ENCODE data around the gene ABCF1. TPM values are rescaled to one million over a fixed set of nuclear protein-coding genes. Genes with fewer than 3 reads are reported as not detected.
A peak's percentile ranks its signal among the peaks of the same experiment; 100 is the strongest.

ABCF1 gene
- total and polyA plus RNA-seq, 5 experiments from 2014 or later: 19.1 to 71.3 (median 43.1) TPM

DNA sequence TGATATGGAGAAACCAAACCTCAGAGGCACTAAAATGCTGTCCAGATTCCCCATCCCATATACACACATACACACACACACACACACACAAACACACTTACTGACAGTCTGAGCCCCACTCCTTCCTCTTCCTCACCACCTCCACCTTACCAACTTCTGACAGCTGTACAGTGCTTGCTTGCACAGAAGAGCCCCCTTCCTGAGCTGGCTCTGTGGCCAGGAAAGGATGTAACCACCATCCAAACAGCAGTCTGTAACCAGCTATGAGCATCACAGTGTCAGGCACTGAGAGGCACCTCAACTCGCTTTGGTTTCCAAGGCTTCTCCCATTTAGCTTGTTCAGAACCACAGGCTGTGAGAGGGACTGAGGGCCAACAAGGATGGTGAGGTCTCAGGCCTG, 69.8 kb downstream of the ABCF1 start:
- Mint-ChIP-seq H3K4me1 (peaks cover 28 to 40% (median 33%) of the 10 kb centered on the region in 4 donors), H3K27ac (peak overlapping the region; percentile 83 to 96 (median 92)), H3K9me3 (no peaks in the 10 kb centered on the region), H3K4me3 (peak overlapping the region in 7 of 10 donors; percentile 21 to 80 (median 46)), H3K36me3 (peaks cover 0 to 25% (median 0%) of the 10 kb centered on the region in 3 donors), H3K27me3 (no peaks in the 10 kb centered on the region)
- POLR2A ChIA-PET: interaction anchor here (0.5 to 1.9 kb wide), 10 partner anchors 8 to 89 kb away, joined by 3 to 15 read pairs (median 4); partner anchors contain the start of genes ATAT1, DHX16, MRPS18B and PPP1R10
- DNase-seq: peak in 5 of 10 donors; percentile 18 to 43 (median 28)
- peak; percentile 85 to 95 for ATAC-seq

Small RNAs within 50 kb of the gene (microRNA-seq; reads per million reads assigned to microRNA genes)
- gene MIR877 (ENCODE audit: borderline microRNAs expressed): 21.2 reads per million, percentile 42 among the genes with 10 or more reads in this experiment

Other genes with a start within 250 kb of the ABCF1 start
- gene TRIM39, start 244.5 kb upstream of the ABCF1 start, total RNA-seq: 10 to 100 TPM; 22.1 to 23.1 TPM
- 10 to 100 TPM in 2 of 3 donors, 1 to 10 TPM in 1; 6.6 to 15.4 (median 12.7) TPM for gene TRIM39, start 244.5 kb upstream of the ABCF1 start, polyA plus RNA-seq
- 10 to 100 TPM; 48.2 to 49.5 TPM for gene RPP21, start 226.3 kb upstream of the ABCF1 start, total RNA-seq
- gene RPP21, start 226.3 kb upstream of the ABCF1 start, polyA plus RNA-seq: 10 to 100 TPM; 61.1 to 92.4 (median 73.6) TPM
- gene HLA-E, start 81.9 kb upstream of the ABCF1 start, total RNA-seq: 1,000 to 10,000 TPM; 1,291 to 1,305 TPM
- gene HLA-E, start 81.9 kb upstream of the ABCF1 start, polyA plus RNA-seq: 1,000 to 10,000 TPM; 2,699 to 2,977 (median 2,826) TPM
- gene GNL1, start 15.0 kb upstream of the ABCF1 start, total RNA-seq: 10 to 100 TPM; 78.0 to 80.7 TPM
- 10 to 100 TPM; 24.7 to 34.1 (median 28.7) TPM for gene GNL1, start 15.0 kb upstream of the ABCF1 start, polyA plus RNA-seq
- gene PRR3, start 14.1 kb upstream of the ABCF1 start, total RNA-seq: 10 to 100 TPM; 28.4 to 28.9 TPM
- gene PRR3, start 14.1 kb upstream of the ABCF1 start, polyA plus RNA-seq: 10 to 100 TPM in 1 of 3 donors, 1 to 10 TPM in 2; 7.9 to 12.7 (median 8.6) TPM
- gene PPP1R10, start 45.8 kb downstream of the ABCF1 start, total RNA-seq: 100 to 1,000 TPM; 191 to 193 TPM
- 10 to 100 TPM; 16.9 to 20.2 (median 19.8) TPM for gene PPP1R10, start 45.8 kb downstream of the ABCF1 start, polyA plus RNA-seq
- gene MRPS18B, start 46.4 kb downstream of the ABCF1 start, total RNA-seq: 10 to 100 TPM; 43.1 to 43.8 TPM
- gene MRPS18B, start 46.4 kb downstream of the ABCF1 start, polyA plus RNA-seq: 100 to 1,000 TPM in 2 of 3 donors, 10 to 100 TPM in 1; 87.4 to 161 (median 119) TPM
- gene ATAT1, start 55.4 kb downstream of the ABCF1 start, total RNA-seq: 10 to 100 TPM; 12.6 to 13.4 TPM
- 1 to 10 TPM; 1.6 to 2.0 (median 1.7) TPM for gene ATAT1, start 55.4 kb downstream of the ABCF1 start, polyA plus RNA-seq
- 10 to 100 TPM; 29.3 to 30.9 TPM for gene C6orf136, start 75.7 kb downstream of the ABCF1 start, total RNA-seq
- 10 to 100 TPM in 2 of 3 donors, 1 to 10 TPM in 1; 5.6 to 23.2 (median 13.7) TPM for gene C6orf136, start 75.7 kb downstream of the ABCF1 start, polyA plus RNA-seq
- 10 to 100 TPM; 42.1 to 45.6 TPM for gene DHX16, start 101.6 kb downstream of the ABCF1 start, total RNA-seq
- 10 to 100 TPM; 17.7 to 31.2 (median 18.7) TPM for gene DHX16, start 101.6 kb downstream of the ABCF1 start, polyA plus RNA-seq
- 10 to 100 TPM; 79.0 to 82.0 TPM for gene PPP1R18, start 115.2 kb downstream of the ABCF1 start, total RNA-seq
- gene PPP1R18, start 115.2 kb downstream of the ABCF1 start, polyA plus RNA-seq: 10 to 100 TPM; 79.8 to 98.6 (median 95.7) TPM
- 1 to 10 TPM; 2.4 TPM for gene NRM, start 119.5 kb downstream of the ABCF1 start, total RNA-seq
- gene NRM, start 119.5 kb downstream of the ABCF1 start, polyA plus RNA-seq: 1 to 10 TPM; 3.7 to 5.4 (median 5.4) TPM
- 10 to 100 TPM; 50.8 to 54.9 TPM for gene MDC1, start 145.8 kb downstream of the ABCF1 start, total RNA-seq
- 1 to 10 TPM; 1.3 to 6.3 (median 2.8) TPM for gene MDC1, start 145.8 kb downstream of the ABCF1 start, polyA plus RNA-seq
- 100 to 1,000 TPM; 171 to 187 TPM for gene TUBB, start 148.9 kb downstream of the ABCF1 start, total RNA-seq
- gene TUBB, start 148.9 kb downstream of the ABCF1 start, polyA plus RNA-seq: 100 to 1,000 TPM in 1 of 3 donors, 10 to 100 TPM in 2; 79.2 to 116 (median 83.3) TPM
- 10 to 100 TPM; 74.1 to 79.8 TPM for gene FLOT1, start 171.2 kb downstream of the ABCF1 start, total RNA-seq
- gene FLOT1, start 171.2 kb downstream of the ABCF1 start, polyA plus RNA-seq: 10 to 100 TPM; 76.0 to 98.4 (median 78.4) TPM
- gene IER3, start 173.1 kb downstream of the ABCF1 start, total RNA-seq: 10 to 100 TPM; 16.0 to 17.0 TPM
- gene IER3, start 173.1 kb downstream of the ABCF1 start, polyA plus RNA-seq: 1 to 10 TPM in 2 of 3 donors, under 1 TPM in 1; 0.58 to 1.8 (median 1.5) TPM